NT2/D1 (cell line): ENCODE results near the gene ZNF787.
"Not testable (repeated sequence)": the region's sequence is repeated elsewhere in the genome, so short reads cannot be mapped to it uniquely, and the experiment has no call there.

ENCODE experiments used
- DNase-seq: peaks from one replicate; pipeline ENCODE4 v3.0.0-alpha.2; 2011; ENCODE audit warnings: low read depth, low spot score
- H3K27me3 ChIP-seq: 2 replicates; pipeline ENCODE4 v1.6.0; 2011; ENCODE audit warnings: mild to moderate bottlenecking; ENCODE audit not compliant: insufficient read length, insufficient read depth
- H3K36me3 ChIP-seq: 2 replicates; pipeline ENCODE4 v1.6.1; 2011; ENCODE audit warnings: mild to moderate bottlenecking, low read length, mixed read lengths; ENCODE audit not compliant: insufficient read depth, insufficient read length
- H3K4me1 ChIP-seq: 2 replicates; pipeline ENCODE4 v1.5.1; 2011; ENCODE audit not compliant: insufficient read depth, insufficient read length
- H3K4me3 ChIP-seq: 2 replicates; pipeline ENCODE4 v1.5.1; 2011; ENCODE audit warnings: low read depth; ENCODE audit not compliant: insufficient read length
- H3K9ac ChIP-seq: 2 replicates; pipeline ENCODE4 v1.6.0; 2011; ENCODE audit warnings: low read depth; ENCODE audit not compliant: insufficient read length
- H3K9me3 ChIP-seq: 2 replicates; pipeline ENCODE4 v1.5.1; 2011; ENCODE audit warnings: mild to moderate bottlenecking, low read length; ENCODE audit not compliant: insufficient read depth
- SUZ12 ChIP-seq: IDR thresholded peaks from 2 replicates; pipeline ENCODE4 v1.6.1; 2011; ENCODE audit not compliant: insufficient read length, insufficient read depth; ENCODE audit errors: extremely low read depth
- YY1 ChIP-seq: IDR thresholded peaks from 2 replicates; pipeline ENCODE4 v1.6.1; 2011; ENCODE audit not compliant: insufficient read length, insufficient read depth
- ZNF274 ChIP-seq: IDR thresholded peaks from 2 replicates; pipeline ENCODE4 v1.6.1; 2011; ENCODE audit warnings: mild to moderate bottlenecking, low read depth, low read length

The ZNF787 gene

GRCh38 chr19:56101746-56102535 is 19.2 kb downstream of the ZNF787 start:
- TF ChIP-seq SUZ12: no peak
- TF ChIP-seq ZNF274: no peak
- TF ChIP-seq YY1: no peak
- Histone ChIP-seq H3K27me3 (no peaks in the 10 kb centered on the region), H3K9me3 (no peaks in the 10 kb centered on the region), H3K4me3 (no peak overlapping the region), H3K9ac (no peak overlapping the region), H3K36me3 (peaks cover 59% of the 10 kb centered on the region), H3K4me1 (peaks cover 6% of the 10 kb centered on the region)
- no peak for DNase-seq

- H3K9ac ChIP-seq: no peak overlapping the region
- H3K27me3 ChIP-seq: no peaks in the 10 kb centered on the region
- DNase-seq: no peak
- no peaks in the 10 kb centered on the region for H3K9me3 ChIP-seq
- H3K4me1 ChIP-seq: peaks cover 2% of the 10 kb centered on the region
- H3K4me3 ChIP-seq: no peak overlapping the region
- no peak for TF ChIP-seq ZNF274
- TF ChIP-seq YY1: no peak
- TF ChIP-seq SUZ12: no peak
- peaks cover 60% of the 10 kb centered on the region for H3K36me3 ChIP-seq
These were observed 20.0 kb downstream of the ZNF787 start for GRCh38 chr19:56101095-56101494.

- Histone ChIP-seq H3K4me1 (no peaks in the 10 kb centered on the region), H3K4me3 (no peak overlapping the region), H3K36me3 (peaks cover 70% of the 10 kb centered on the region), H3K9me3 (no peaks in the 10 kb centered on the region), H3K9ac (no peak overlapping the region), H3K27me3 (no peaks in the 10 kb centered on the region)
- no peak for DNase-seq
- no peak for TF ChIP-seq SUZ12
- TF ChIP-seq ZNF274: no peak
- TF ChIP-seq YY1: no peak
These were observed 21.2 kb downstream of the ZNF787 start for GRCh38 chr19:56099638-56100539.

DNA sequence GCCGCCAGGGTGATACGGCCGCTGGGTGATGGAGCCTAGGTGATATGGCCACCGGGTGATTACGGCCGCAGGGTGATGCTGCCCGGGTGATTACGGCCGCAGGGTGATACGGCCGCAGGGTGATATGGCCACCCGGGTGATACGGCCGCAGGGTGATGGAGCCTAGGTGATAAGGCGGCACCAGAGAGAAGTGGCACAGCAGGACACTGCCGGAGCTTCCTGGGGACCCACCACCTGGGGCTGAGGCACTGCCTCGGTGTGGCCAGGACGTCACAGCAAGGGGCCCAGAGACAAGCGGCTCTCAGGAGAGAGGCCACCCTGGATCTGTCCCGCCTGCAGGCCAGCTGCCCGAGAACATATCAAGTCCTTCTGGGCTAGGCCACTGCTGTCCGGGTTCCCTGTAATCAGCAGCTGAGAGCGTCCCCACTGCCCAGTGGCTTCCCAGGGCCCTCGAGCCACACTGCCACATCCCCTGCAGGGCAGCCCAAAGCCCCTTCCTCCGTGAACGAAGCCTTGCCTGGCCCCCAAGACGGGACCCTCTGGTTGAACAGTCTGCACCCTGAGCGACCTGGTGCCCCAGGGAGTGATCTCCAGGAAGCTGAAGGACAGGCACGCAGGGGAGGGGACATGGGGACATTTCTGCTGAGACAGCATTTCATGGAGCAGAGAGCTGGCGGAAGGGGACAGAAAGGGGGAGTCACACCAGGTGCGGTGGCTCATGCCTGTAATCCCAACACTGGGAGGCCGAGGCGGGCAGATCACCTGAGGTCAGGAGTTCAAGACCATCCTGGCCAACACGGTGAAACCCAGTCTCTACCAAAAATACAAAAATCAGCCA is 22.1 kb downstream of the ZNF787 start:
- TF ChIP-seq SUZ12 (no peak), ZNF274 (no peak), YY1 (no peak)
- Histone ChIP-seq H3K4me3 (no peak overlapping the region), H3K4me1 (no peaks in the 10 kb centered on the region), H3K9ac (no peak overlapping the region), H3K9me3 (no peaks in the 10 kb centered on the region), H3K27me3 (no peaks in the 10 kb centered on the region), H3K36me3 (peaks cover 73% of the 10 kb centered on the region)
- no peak for DNase-seq

- H3K36me3 ChIP-seq: peaks cover 77% of the 10 kb centered on the region
- not testable (repeated sequence) for H3K9me3 ChIP-seq, DNase-seq, H3K4me3 ChIP-seq, H3K27me3 ChIP-seq, H3K9ac ChIP-seq, H3K4me1 ChIP-seq
These were observed 22.9 kb downstream of the ZNF787 start for GRCh38 chr19:56098237-56098636.

GRCh38 chr19:56097776-56098175 is 23.3 kb downstream of the ZNF787 start:
- no peak overlapping the region for H3K9ac ChIP-seq
- peaks cover 1% of the 10 kb centered on the region for H3K4me1 ChIP-seq
- H3K9me3 ChIP-seq: no peaks in the 10 kb centered on the region
- H3K36me3 ChIP-seq: peaks cover 77% of the 10 kb centered on the region
- no peaks in the 10 kb centered on the region for H3K27me3 ChIP-seq
- no peak overlapping the region for H3K4me3 ChIP-seq
- TF ChIP-seq ZNF274 (no peak), SUZ12 (no peak), YY1 (no peak)
- no peak for DNase-seq
